GM19452 (cell line): ENCODE measurements around the gene RAB24.

Experiments used
- ATAC-seq: cut with Tn5 transposase; IDR thresholded peaks from one replicate; pipeline ENCODE4 v1.9.1; 2021; ENCODE audit not compliant: unreplicated experiment

The RAB24 gene

GRCh38 chr5:177333420-177334154 lies 30.1 kb upstream of the RAB24 start:
- no peak for ATAC-seq

GRCh38 chr5:177332896-177333260 lies 29.4 kb upstream of the RAB24 start:
- no peak for ATAC-seq

- no peak for ATAC-seq
These were observed 28.7 kb upstream of the RAB24 start for GRCh38 chr5:177332031-177332895.

- ATAC-seq, result no peak
These were observed 27.7 kb upstream of the RAB24 start for GRCh38 chr5:177330991-177331842.

- ATAC-seq, result no peak
These were observed 26.4 kb upstream of the RAB24 start for GRCh38 chr5:177329883-177330282.

GRCh38 chr5:177328545-177329231 lies 25.2 kb upstream of the RAB24 start:
- no peak for ATAC-seq

GRCh38 chr5:177327539-177328522 lies 24.3 kb upstream of the RAB24 start:
- ATAC-seq, result no peak

- no peak for ATAC-seq
These were observed 22.4 kb upstream of the RAB24 start for GRCh38 chr5:177325868-177326381.

GRCh38 chr5:177320879-177321278 lies 17.4 kb upstream of the RAB24 start:
- no peak for ATAC-seq

- ATAC-seq, result no peak
These were observed 16.5 kb upstream of the RAB24 start for GRCh38 chr5:177319913-177320588.

- ATAC-seq, result no peak
These were observed 14.4 kb upstream of the RAB24 start for GRCh38 chr5:177317959-177318377.

- ATAC-seq, result no peak
These were observed 12.5 kb upstream of the RAB24 start for GRCh38 chr5:177316005-177316404.

- no peak for ATAC-seq
These were observed 11.9 kb upstream of the RAB24 start for GRCh38 chr5:177315411-177315810.

- no peak for ATAC-seq
These were observed 11.1 kb upstream of the RAB24 start for GRCh38 chr5:177314376-177315342.

- no peak for ATAC-seq
These were observed 10.2 kb upstream of the RAB24 start for GRCh38 chr5:177313561-177314259.

GRCh38 chr5:177312649-177313181 lies 9.2 kb upstream of the RAB24 start:
- ATAC-seq, result peak; percentile 24
